Activated CD8-positive, alpha-beta T cell treated with anti-CD3 and anti-CD28 coated beads for 36 hours (primary cell): ENCODE results near the gene CLDN5. TPM values are rescaled to one million over a fixed set of nuclear protein-coding genes. Genes with fewer than 3 reads are reported as not detected.

ENCODE experiments used
- ATAC-seq: fragments of 200-7000 bp; cut with Tn5 transposase; one replicate; pipeline ENCODE4 v1.10.0; 2021; ENCODE audit warnings: mild to moderate bottlenecking, moderate library complexity
- CTCF ChIA-PET: fragments of 350-600 bp; sonication (Branson Sonifier 250); formaldehyde crosslinking; loops from one replicate; lab custom pipeline; 2021; ENCODE audit warnings: antibody characterized with exemption; lab: Charles Lee
- POLR2A ChIA-PET: fragments of 350-600 bp; sonication (Branson Sonifier 250); formaldehyde crosslinking; loops from one replicate; lab custom pipeline; 2021; ENCODE audit warnings: antibody characterized with exemption; lab: Charles Lee
- DNase-seq: peaks from one replicate; pipeline ENCODE4 v3.0.0-alpha.2; 2020
- H3K27ac Mint-ChIP-seq: one replicate; pipeline ENCODE4 v1.8.0; 2021; ENCODE audit warnings: mild to moderate bottlenecking, mixed read lengths
- H3K27me3 Mint-ChIP-seq: one replicate; pipeline ENCODE4 v1.8.0; 2021; ENCODE audit warnings: mixed read lengths
- H3K36me3 Mint-ChIP-seq: one replicate; pipeline ENCODE4 v1.8.0; 2021; ENCODE audit warnings: low read depth, mixed read lengths
- H3K4me1 Mint-ChIP-seq: one replicate; pipeline ENCODE4 v1.8.0; 2021; ENCODE audit warnings: low read depth, mixed read lengths
- H3K4me3 Mint-ChIP-seq: one replicate; pipeline ENCODE4 v1.8.0; 2021; ENCODE audit warnings: mild to moderate bottlenecking, moderate library complexity, mixed read lengths
- H3K9me3 Mint-ChIP-seq: one replicate; pipeline ENCODE4 v1.8.0; 2021; ENCODE audit warnings: mixed read lengths
- CTCF ChIP-seq: fragments of 200-600 bp; IDR thresholded peaks from one replicate; pipeline ENCODE4 v1.8.0; 2022; ENCODE audit warnings: antibody characterized with exemption, mild to moderate bottlenecking
- intact Hi-C: fragments of 100-400 bp; cut with micrococcal nuclease; formaldehyde crosslinking; loops from one replicate; pipeline ENCODE4 v1.10.0; 2022
- total RNA-seq, 2 experiments: library from RNA; stranded (reverse); gene quantifications; one replicate each; pipeline ENCODE4 v1.2.3, GENCODE V29; 2021

CLDN5 gene
- total RNA-seq, 2 experiments from 2014 or later: not detected

GRCh38 chr22:19499236-19499879 is 24.9 kb downstream of the CLDN5 start:
- Mint-ChIP-seq H3K4me3 (no peak overlapping the region), H3K4me1 (peaks cover 2% of the 10 kb centered on the region), H3K27me3 (no peaks in the 10 kb centered on the region), H3K27ac (no peak overlapping the region), H3K9me3 (no peaks in the 10 kb centered on the region), H3K36me3 (peaks cover 45% of the 10 kb centered on the region)
- no peak for ATAC-seq
- no peak for DNase-seq
- no peak for TF ChIP-seq CTCF
- intact Hi-C loops: no loop called here
- ChIA-PET POLR2A (interaction anchor here (0.9 to 1.5 kb wide), 4 partner anchors 11 to 94 kb away, joined by 3 to 4 read pairs (median 3); no protein-coding TSS in a partner anchor), CTCF (interaction anchor here (2.0 kb wide), 1 partner anchor 131 kb away, joined by 5 read pairs; no protein-coding TSS in a partner anchor)

GRCh38 chr22:19498866-19499190 is 25.4 kb downstream of the CLDN5 start:
- no peak for ATAC-seq
- Mint-ChIP-seq H3K4me1 (peaks cover under 1% of the 10 kb centered on the region), H3K9me3 (no peaks in the 10 kb centered on the region), H3K27ac (no peak overlapping the region), H3K4me3 (no peak overlapping the region), H3K36me3 (peaks cover 47% of the 10 kb centered on the region), H3K27me3 (no peaks in the 10 kb centered on the region)
- CTCF ChIA-PET: no interaction called here
- no peak for DNase-seq
- no peak for TF ChIP-seq CTCF
- intact Hi-C loops: no loop called here
- POLR2A ChIA-PET: interaction anchor here (0.9 to 1.3 kb wide), 3 partner anchors 9 to 94 kb away, joined by 3 to 5 read pairs (median 4); no protein-coding TSS in a partner anchor

GRCh38 chr22:19498154-19498865 is 25.9 kb downstream of the CLDN5 start:
- DNase-seq: no peak
- H3K4me3 Mint-ChIP-seq: no peak overlapping the region
- ChIA-PET CTCF (interaction anchor here (1.6 kb wide), 1 partner anchor 132 kb away, joined by 5 read pairs; no protein-coding TSS in a partner anchor), POLR2A (interaction anchor here (0.8 to 1.3 kb wide), 5 partner anchors 9 to 120 kb away, joined by 3 to 6 read pairs (median 4); no protein-coding TSS in a partner anchor)
- TF ChIP-seq CTCF: no peak
- no peak overlapping the region for H3K27ac Mint-ChIP-seq
- intact Hi-C loops: no loop called here
- H3K4me1 Mint-ChIP-seq: no peaks in the 10 kb centered on the region
- ATAC-seq: no peak
- H3K27me3 Mint-ChIP-seq: no peaks in the 10 kb centered on the region
- peaks cover 45% of the 10 kb centered on the region for H3K36me3 Mint-ChIP-seq
- H3K9me3 Mint-ChIP-seq: no peaks in the 10 kb centered on the region

GRCh38 chr22:19497245-19497644 is 27.0 kb downstream of the CLDN5 start:
- ATAC-seq (no peak), DNase-seq (no peak)
- intact Hi-C loops: no loop called here
- no peak overlapping the region for H3K4me3 Mint-ChIP-seq
- CTCF ChIA-PET: interaction anchor here (1.6 kb wide), 1 partner anchor 133 kb away, joined by 5 read pairs; no protein-coding TSS in a partner anchor
- H3K4me1 Mint-ChIP-seq: peaks cover 4% of the 10 kb centered on the region
- no peaks in the 10 kb centered on the region for H3K27me3 Mint-ChIP-seq
- TF ChIP-seq CTCF: no peak
- H3K27ac Mint-ChIP-seq: no peak overlapping the region
- POLR2A ChIA-PET: interaction anchor here (0.5 to 1.1 kb wide), 3 partner anchors 13 to 121 kb away, joined by 3 to 6 read pairs (median 3); no protein-coding TSS in a partner anchor
- H3K9me3 Mint-ChIP-seq: no peaks in the 10 kb centered on the region
- peaks cover 49% of the 10 kb centered on the region for H3K36me3 Mint-ChIP-seq

GRCh38 chr22:19496324-19496630 is 27.9 kb downstream of the CLDN5 start:
- CTCF ChIA-PET: no interaction called here

More at GRCh38 chr22:19496324-19496630, 27.9 kb downstream of the CLDN5 start:
- H3K4me1 Mint-ChIP-seq: peaks cover 8% of the 10 kb centered on the region
- no peak overlapping the region for H3K4me3 Mint-ChIP-seq
- H3K27me3 Mint-ChIP-seq: no peaks in the 10 kb centered on the region
- ATAC-seq (no peak), DNase-seq (no peak)
- H3K9me3 Mint-ChIP-seq: no peaks in the 10 kb centered on the region
- no peak for TF ChIP-seq CTCF
- H3K36me3 Mint-ChIP-seq: peaks cover 52% of the 10 kb centered on the region
- H3K27ac Mint-ChIP-seq: no peak overlapping the region
- intact Hi-C loops: no loop called here
- POLR2A ChIA-PET: interaction anchor here (0.6 to 0.7 kb wide), 2 partner anchors 54 to 246 kb away, joined by 3 read pairs; no protein-coding TSS in a partner anchor
